NB4 (cell line): ENCODE measurements around the gene U2AF2.

ENCODE experiments used
- DNase-seq: peaks from one replicate; pipeline ENCODE4 v3.0.0; 2010; ENCODE audit warnings: low read depth
- H3K4me3 ChIP-seq: one replicate; pipeline ENCODE4 v1.5.1; 2011; ENCODE audit warnings: mild to moderate bottlenecking, low read depth, low read length, moderate library complexity
- CTCF ChIP-seq: IDR thresholded peaks from one replicate; pipeline ENCODE4 v1.5.1; 2012; ENCODE audit warnings: low read depth, low read length
- MAX ChIP-seq: IDR thresholded peaks from 2 replicates; pipeline ENCODE4 v1.6.1; 2011; ENCODE audit warnings: low read depth, low read length
- MYC ChIP-seq: IDR thresholded peaks from 2 replicates; pipeline ENCODE4 v1.6.1; 2011; ENCODE audit warnings: low read depth, low read length
- POLR2A ChIP-seq: IDR thresholded peaks from 2 replicates; pipeline ENCODE4 v1.6.1; 2011; ENCODE audit warnings: mild to moderate bottlenecking; ENCODE audit not compliant: insufficient read length; ENCODE audit errors: extremely low read depth

U2AF2 gene

GRCh38 chr19:55653651-55654322 is 1.0 kb upstream of the U2AF2 start:
- peak; percentile 96 for TF ChIP-seq CTCF
- TF ChIP-seq MYC = peak; percentile 41; the same call in 1 of the 2 replicates
- peak; percentile 6; the same call in 1 of the 2 replicates for TF ChIP-seq MAX
- peak; percentile 62 for TF ChIP-seq POLR2A
- peak; percentile 95 for DNase-seq
- peak overlapping the region; percentile 87 for H3K4me3 ChIP-seq

- H3K4me3 ChIP-seq = peak overlapping the region; percentile 87
- DNase-seq = peak; percentile 95
- TF ChIP-seq CTCF = no peak
- no peak for TF ChIP-seq MYC
- peak; percentile 5; the same call in 1 of the 2 replicates for TF ChIP-seq MAX
- TF ChIP-seq POLR2A = no peak
These were observed 440 bp upstream of the U2AF2 start for GRCh38 chr19:55654323-55654867.

GRCh38 chr19:55655648-55656040 is 809 bp downstream of the U2AF2 start:
- DNase-seq = no peak
- peak overlapping the region; percentile 98 for H3K4me3 ChIP-seq
- TF ChIP-seq POLR2A (peak; percentile 13), MAX (no peak)

GRCh38 chr19:55656552-55656951 is 1.7 kb downstream of the U2AF2 start:
- H3K4me3 ChIP-seq = peak overlapping the region; percentile 98
- no peak for DNase-seq
- no peak for TF ChIP-seq MYC
- TF ChIP-seq POLR2A = no peak

- TF ChIP-seq MAX (no peak), POLR2A (no peak)
- DNase-seq = no peak
- peak overlapping the region; percentile 98 for H3K4me3 ChIP-seq
These were observed 2.3 kb downstream of the U2AF2 start for GRCh38 chr19:55656988-55657747.

GRCh38 chr19:55658846-55659459 is 4.1 kb downstream of the U2AF2 start:
- TF ChIP-seq MAX (no peak), MYC (no peak), POLR2A (no peak), CTCF (no peak)
- DNase-seq = no peak

GRCh38 chr19:55659822-55660221 is 5.0 kb downstream of the U2AF2 start:
- TF ChIP-seq POLR2A (no peak), MAX (no peak), MYC (no peak), CTCF (no peak)
- no peak overlapping the region for H3K4me3 ChIP-seq
- DNase-seq = no peak

More at GRCh38 chr19:55658846-55659459, 4.1 kb downstream of the U2AF2 start:
- H3K4me3 ChIP-seq = no peak overlapping the region
